Measurements from ENCODE around the gene NECTIN1. TPM values are rescaled to one million over a fixed set of nuclear protein-coding genes. Genes with fewer than 3 reads are reported as not detected.

The NECTIN1 gene
- total and polyA plus RNA-seq, 2 experiments from 2014 or later = 3.6 to 7.4 TPM

- Histone ChIP-seq H3K4me1 (ENCODE audit: insufficient read depth) (no peaks in the 10 kb centered on the region), H3K4me3 (no peak overlapping the region), H3K27me3 (peaks cover 4% of the 10 kb centered on the region), H3K36me3 (replicated peaks; ENCODE audit: insufficient read depth, low read depth) (no peaks in the 10 kb centered on the region), H3K9me3 (ENCODE audit: low read depth) (no peaks in the 10 kb centered on the region), H3K27ac (no peak overlapping the region), H3K9me2 (replicated peaks; ENCODE audit: insufficient read depth) (no peaks in the 10 kb centered on the region), H4K20me1 (ENCODE audit: insufficient read depth, poor library complexity, severe bottlenecking) (no peaks in the 10 kb centered on the region), H3K4me2 (no peak overlapping the region), H3K79me2 (no peaks in the 10 kb centered on the region), H2AFZ (no peak overlapping the region)
- 78% methylated on average over 3 of the region's 3 CpGs for WGBS (ENCODE audit: low lambda C conversion rate, missing lambda C conversion rate)
- no peak for DNase-seq (ENCODE audit: low spot score)
- TF ChIP-seq CTCF (IDR thresholded peaks at IDR 0.05; ENCODE audit: poor library complexity) (no peak), EZH2phosphoT487 (IDR thresholded peaks at IDR 0.05; ENCODE audit: low read depth, severe bottlenecking, unreplicated experiment) (no peak), EZH2 (IDR thresholded peaks at IDR 0.05; ENCODE audit: borderline replicate concordance) (no peak)
These were observed 109.3 kb downstream of the NECTIN1 start for GRCh38 chr11:119619665-119620064.

DNA sequence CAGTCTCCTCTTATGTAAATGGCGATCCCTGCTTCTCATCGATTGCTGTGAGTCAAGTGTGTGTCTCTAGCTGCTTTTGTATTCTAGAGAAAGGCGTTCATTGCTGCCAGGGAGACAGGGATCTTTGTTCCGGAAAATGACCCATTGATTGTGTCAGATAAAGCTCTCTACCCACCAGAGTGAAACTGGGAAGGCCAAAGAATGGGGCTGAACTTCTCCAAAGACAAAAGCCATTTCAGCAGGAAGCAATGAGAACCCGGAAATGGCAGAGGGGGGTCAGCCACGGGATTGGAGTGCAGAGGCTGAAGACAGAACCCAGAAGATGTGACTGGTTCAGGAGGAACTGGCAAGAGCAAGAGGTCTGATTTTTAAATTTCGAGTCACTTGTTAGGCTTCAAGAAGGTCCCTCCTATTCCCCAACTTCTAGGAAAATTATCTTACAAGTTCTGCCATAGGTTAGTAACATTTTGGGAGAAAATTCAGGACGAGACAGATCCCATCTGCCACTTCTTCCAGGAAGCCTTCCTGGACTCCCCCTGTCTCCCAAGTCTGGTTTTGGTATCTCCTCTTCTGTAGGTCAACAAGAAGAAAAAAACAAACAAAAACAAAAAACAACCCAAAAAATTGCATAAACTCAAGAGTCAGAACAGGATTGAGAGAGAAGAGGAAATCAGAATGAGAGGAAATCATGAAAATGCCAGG is 110.6 kb downstream of the NECTIN1 start:
- TF ChIP-seq CTCF (IDR thresholded peaks at IDR 0.05; ENCODE audit: poor library complexity) (no peak), EZH2 (IDR thresholded peaks at IDR 0.05; ENCODE audit: borderline replicate concordance) (no peak), EZH2phosphoT487 (IDR thresholded peaks at IDR 0.05; ENCODE audit: low read depth, severe bottlenecking, unreplicated experiment) (no peak)
- 48% methylated on average over 8 of the region's 8 CpGs for WGBS (ENCODE audit: low lambda C conversion rate, missing lambda C conversion rate)
- no peak overlapping the region for H3K4me3 ChIP-seq
- no peak for DNase-seq (ENCODE audit: low spot score)
- no peak overlapping the region for H3K4me2 ChIP-seq
- peaks cover 4% of the 10 kb centered on the region for H3K27me3 ChIP-seq
- no peak overlapping the region for H3K27ac ChIP-seq
- H4K20me1 ChIP-seq (ENCODE audit: insufficient read depth, poor library complexity, severe bottlenecking) = no peaks in the 10 kb centered on the region
- no peak overlapping the region for H2AFZ ChIP-seq
- no peaks in the 10 kb centered on the region for H3K9me3 ChIP-seq (ENCODE audit: low read depth)
- H3K36me3 ChIP-seq (replicated peaks; ENCODE audit: insufficient read depth, low read depth) = no peaks in the 10 kb centered on the region
- no peaks in the 10 kb centered on the region for H3K9me2 ChIP-seq (replicated peaks; ENCODE audit: insufficient read depth)
- H3K4me1 ChIP-seq (ENCODE audit: insufficient read depth) = no peaks in the 10 kb centered on the region
- no peaks in the 10 kb centered on the region for H3K79me2 ChIP-seq

- no peaks in the 10 kb centered on the region for H3K79me2 ChIP-seq
- no peak for DNase-seq (ENCODE audit: low spot score)
- H3K4me3 ChIP-seq = no peak overlapping the region
- H4K20me1 ChIP-seq (ENCODE audit: insufficient read depth, poor library complexity, severe bottlenecking) = no peaks in the 10 kb centered on the region
- no peaks in the 10 kb centered on the region for H3K9me3 ChIP-seq (ENCODE audit: low read depth)
- no peaks in the 10 kb centered on the region for H3K9me2 ChIP-seq (replicated peaks; ENCODE audit: insufficient read depth)
- no peaks in the 10 kb centered on the region for H3K4me1 ChIP-seq (ENCODE audit: insufficient read depth)
- 64% methylated on average over 13 of the region's 13 CpGs for WGBS (ENCODE audit: low lambda C conversion rate, missing lambda C conversion rate)
- H3K4me2 ChIP-seq = no peak overlapping the region
- H3K27ac ChIP-seq = no peak overlapping the region
- no peaks in the 10 kb centered on the region for H3K36me3 ChIP-seq (replicated peaks; ENCODE audit: insufficient read depth, low read depth)
- TF ChIP-seq CTCF (IDR thresholded peaks at IDR 0.05; ENCODE audit: poor library complexity) = no peak
- TF ChIP-seq EZH2phosphoT487 (IDR thresholded peaks at IDR 0.05; ENCODE audit: low read depth, severe bottlenecking, unreplicated experiment) = no peak
- no peak for TF ChIP-seq EZH2 (IDR thresholded peaks at IDR 0.05; ENCODE audit: borderline replicate concordance)
- H3K27me3 ChIP-seq = peaks cover 4% of the 10 kb centered on the region
- no peak overlapping the region for H2AFZ ChIP-seq
These were observed 111.7 kb downstream of the NECTIN1 start for GRCh38 chr11:119617340-119617713.
